Stromal cell of bone marrow (primary cell): ENCODE results near the gene DIS3L2.
"Not testable (repeated sequence)": the region's sequence is repeated elsewhere in the genome, so short reads cannot be mapped to it uniquely, and the experiment has no call there.

Experiments
- DNase-seq: peaks from one replicate; pipeline ENCODE4 v3.0.0-alpha.2; 2012; ENCODE audit warnings: low read depth

The DIS3L2 gene

GRCh38 chr2:232295971-232296370, 334.5 kb downstream of the DIS3L2 start:
- no peak for DNase-seq

GRCh38 chr2:232296776-232297525, 335.4 kb downstream of the DIS3L2 start:
- no peak for DNase-seq

- no peak for DNase-seq
These were observed 337.6 kb downstream of the DIS3L2 start for GRCh38 chr2:232299084-232299483.

- no peak for DNase-seq
These were observed 338.6 kb downstream of the DIS3L2 start for GRCh38 chr2:232299927-232300674.

GRCh38 chr2:232300894-232301387, 339.4 kb downstream of the DIS3L2 start:
- no peak for DNase-seq

GRCh38 chr2:232304236-232304635, 342.7 kb downstream of the DIS3L2 start:
- DNase-seq, result no peak

GRCh38 chr2:232306741-232307305, 345.3 kb downstream of the DIS3L2 start:
- no peak for DNase-seq

GRCh38 chr2:232307854-232308253, 346.3 kb downstream of the DIS3L2 start:
- DNase-seq, result no peak

- no peak for DNase-seq
These were observed 347.5 kb downstream of the DIS3L2 start for GRCh38 chr2:232308986-232309385.

GRCh38 chr2:232309592-232309991, 348.1 kb downstream of the DIS3L2 start:
- DNase-seq, result no peak

- no peak for DNase-seq
These were observed 348.6 kb downstream of the DIS3L2 start for GRCh38 chr2:232310121-232310520.

GRCh38 chr2:232310696-232311095, 349.2 kb downstream of the DIS3L2 start:
- DNase-seq, result no peak

GRCh38 chr2:232313645-232314044, 352.1 kb downstream of the DIS3L2 start:
- not testable (repeated sequence) for DNase-seq

GRCh38 chr2:232315049-232315922, 353.8 kb downstream of the DIS3L2 start:
- peak; percentile 69 for DNase-seq

GRCh38 chr2:232315923-232316299, 354.4 kb downstream of the DIS3L2 start:
- no peak for DNase-seq

- DNase-seq, result no peak
These were observed 355.2 kb downstream of the DIS3L2 start for GRCh38 chr2:232316461-232317330.

- no peak for DNase-seq
These were observed 356.8 kb downstream of the DIS3L2 start for GRCh38 chr2:232318169-232318855.

- DNase-seq, result no peak
These were observed 357.7 kb downstream of the DIS3L2 start for GRCh38 chr2:232319067-232319802.

- DNase-seq, result no peak
These were observed 358.4 kb downstream of the DIS3L2 start for GRCh38 chr2:232319803-232320442.
